ENCODE measurements around the gene STAT1.

Gene STAT1

GRCh38 chr2:191029280-191029950, 15.4 kb upstream of the STAT1 start:
- no peak for TF ChIP-seq CTCF (IDR thresholded peaks at IDR 0.05; ENCODE audit: borderline replicate concordance, extremely low read depth, low read length, poor library complexity, severe bottlenecking)
- TF ChIP-seq EZH2 (IDR thresholded peaks at IDR 0.05; ENCODE audit: borderline replicate concordance, low read depth, low read length, severe bottlenecking) = no peak

DNA sequence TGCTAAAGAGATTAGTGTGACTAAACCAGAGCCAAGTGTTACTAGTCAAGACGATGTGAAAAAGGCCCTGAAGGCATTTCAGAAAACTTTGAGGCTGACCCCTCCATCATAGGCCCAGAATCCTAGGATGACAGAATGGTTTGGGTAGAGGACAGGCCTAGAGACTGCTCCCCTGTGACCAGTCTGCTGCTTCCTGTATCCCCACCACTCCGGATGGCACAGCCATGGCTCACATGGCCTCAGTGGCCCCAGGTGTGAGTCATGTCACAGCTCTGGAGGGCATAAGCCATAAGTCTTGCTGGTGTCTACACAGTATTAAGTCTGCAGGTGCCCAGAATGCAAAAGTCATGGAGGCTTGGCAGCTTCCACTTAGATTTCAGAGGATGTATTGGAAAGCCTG, 12.4 kb upstream of the STAT1 start:
- Histone ChIP-seq H3K9me3 (ENCODE audit: insufficient read depth, low read length, severe bottlenecking) (no peaks in the 10 kb centered on the region), H3K9ac (ENCODE audit: low read depth, low read length) (no peak overlapping the region), H4K20me1 (ENCODE audit: insufficient read depth, low read length) (no peaks in the 10 kb centered on the region), H3K4me1 (ENCODE audit: insufficient read depth, low read length) (peaks cover 59% of the 10 kb centered on the region), H3K4me2 (ENCODE audit: insufficient read depth, low read length) (no peak overlapping the region), H3K36me3 (ENCODE audit: insufficient read depth, low read length) (no peaks in the 10 kb centered on the region), H3K27me3 (ENCODE audit: insufficient read depth, low read length, poor library complexity) (no peaks in the 10 kb centered on the region), H2AFZ (ENCODE audit: low read depth, low read length) (no peak overlapping the region), H3K27ac (ENCODE audit: low read length) (no peak overlapping the region), H3K79me2 (ENCODE audit: insufficient read depth, low read length) (peaks cover 4% of the 10 kb centered on the region), H3K4me3 (ENCODE audit: low read depth in 1 of 2, low read length in 2 of 2) (no peak overlapping the region)
- DNase-seq (no peak), ATAC-seq (ENCODE audit: insufficient read depth, low read depth) (no peak)
- no peak for TF ChIP-seq CTCF (IDR thresholded peaks at IDR 0.05; ENCODE audit: borderline replicate concordance, extremely low read depth, low read length, poor library complexity, severe bottlenecking)
- TF ChIP-seq EZH2 (IDR thresholded peaks at IDR 0.05; ENCODE audit: borderline replicate concordance, low read depth, low read length, severe bottlenecking) = no peak

More at GRCh38 chr2:191029280-191029950, 15.4 kb upstream of the STAT1 start:
- Histone ChIP-seq H3K4me2 (ENCODE audit: insufficient read depth, low read length) (peak overlapping the region; percentile 21; the same call in 1 of the 2 replicates), H2AFZ (ENCODE audit: low read depth, low read length) (no peak overlapping the region), H3K9me3 (ENCODE audit: insufficient read depth, low read length, severe bottlenecking) (no peaks in the 10 kb centered on the region), H3K36me3 (ENCODE audit: insufficient read depth, low read length) (no peaks in the 10 kb centered on the region), H3K4me1 (ENCODE audit: insufficient read depth, low read length) (peaks cover 29% of the 10 kb centered on the region), H4K20me1 (ENCODE audit: insufficient read depth, low read length) (no peaks in the 10 kb centered on the region), H3K9ac (ENCODE audit: low read depth, low read length) (no peak overlapping the region), H3K79me2 (ENCODE audit: insufficient read depth, low read length) (no peaks in the 10 kb centered on the region), H3K27ac (ENCODE audit: low read length) (peak overlapping the region; percentile 49), H3K27me3 (ENCODE audit: insufficient read depth, low read length, poor library complexity) (no peaks in the 10 kb centered on the region), H3K4me3 (ENCODE audit: low read depth in 1 of 2, low read length in 2 of 2) (no peak overlapping the region)
- peak; percentile 69 for ATAC-seq (ENCODE audit: insufficient read depth, low read depth)
- DNase-seq = peak; percentile 45

GRCh38 chr2:191025135-191025534, 11.2 kb upstream of the STAT1 start:
- H3K9me3 ChIP-seq (ENCODE audit: insufficient read depth, low read length, severe bottlenecking) = no peaks in the 10 kb centered on the region
- no peaks in the 10 kb centered on the region; the same call in 1 of the 2 replicates for H3K36me3 ChIP-seq (ENCODE audit: insufficient read depth, low read length)
- no peaks in the 10 kb centered on the region for H3K27me3 ChIP-seq (ENCODE audit: insufficient read depth, low read length, poor library complexity)
- no peak overlapping the region for H2AFZ ChIP-seq (ENCODE audit: low read depth, low read length)
- TF ChIP-seq EZH2 (IDR thresholded peaks at IDR 0.05; ENCODE audit: borderline replicate concordance, low read depth, low read length, severe bottlenecking) = no peak
- no peak for TF ChIP-seq CTCF (IDR thresholded peaks at IDR 0.05; ENCODE audit: borderline replicate concordance, extremely low read depth, low read length, poor library complexity, severe bottlenecking)
- DNase-seq (no peak), ATAC-seq (ENCODE audit: insufficient read depth, low read depth) (no peak)
- H4K20me1 ChIP-seq (ENCODE audit: insufficient read depth, low read length) = no peaks in the 10 kb centered on the region
- H3K9ac ChIP-seq (ENCODE audit: low read depth, low read length) = no peak overlapping the region
- no peak overlapping the region for H3K4me3 ChIP-seq (ENCODE audit: low read depth in 1 of 2, low read length in 2 of 2)
- no peak overlapping the region for H3K4me2 ChIP-seq (ENCODE audit: insufficient read depth, low read length)
- peaks cover 58% of the 10 kb centered on the region for H3K4me1 ChIP-seq (ENCODE audit: insufficient read depth, low read length)
- H3K27ac ChIP-seq (ENCODE audit: low read length) = no peak overlapping the region
- H3K79me2 ChIP-seq (ENCODE audit: insufficient read depth, low read length) = peaks cover 14% of the 10 kb centered on the region
